ENCODE results near the gene ABLIM3. TPM values are rescaled to one million over a fixed set of nuclear protein-coding genes. Genes with fewer than 3 reads are reported as not detected.

Gene ABLIM3
- total RNA-seq, 1 donor from 2014 or later: 122 TPM

DNA sequence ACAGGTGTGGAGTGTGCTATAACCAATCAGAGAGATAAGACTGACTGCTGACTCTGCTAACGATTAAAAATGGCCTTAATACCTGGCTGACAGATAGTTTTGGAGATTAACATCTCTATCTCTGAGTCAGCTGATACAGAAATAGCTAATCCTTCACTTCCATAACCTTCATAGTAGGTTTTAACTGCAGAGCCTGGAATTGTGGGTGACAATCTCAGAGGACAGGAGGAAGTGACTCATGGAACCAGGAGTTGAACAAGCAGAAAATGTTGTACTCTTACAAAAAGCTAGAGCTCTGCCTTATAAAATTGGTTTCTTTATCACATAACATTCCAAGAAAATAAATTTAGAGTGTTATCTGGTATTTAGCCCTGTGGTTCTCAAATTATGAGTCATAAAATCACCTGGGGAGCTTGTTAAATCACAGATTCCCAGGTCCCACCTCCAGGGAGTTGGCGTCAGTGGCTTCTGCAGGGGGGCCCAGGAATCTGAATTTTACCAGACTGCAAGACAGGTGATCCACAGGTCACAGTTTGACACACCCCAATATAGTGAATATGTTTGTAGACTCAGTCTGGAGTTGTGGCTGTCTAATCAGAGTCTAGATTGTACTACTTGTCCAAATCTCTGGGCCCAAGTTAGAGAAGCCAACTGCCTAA, 86.0 kb downstream of the ABLIM3 start:
- Histone ChIP-seq H3K9me3 (replicated peaks) (no peaks in the 10 kb centered on the region), H3K27ac (replicated peaks) (peak overlapping the region; percentile 76), H3K4me1 (peaks cover 62% of the 10 kb centered on the region), H3K36me3 (peaks cover 21% of the 10 kb centered on the region), H3K4me3 (no peak overlapping the region), H3K27me3 (ENCODE audit: low read depth) (no peaks in the 10 kb centered on the region)
- TF ChIP-seq CTCF (IDR thresholded peaks at IDR 0.05; ENCODE audit: borderline replicate concordance): no peak
- DNase-seq: no peak
- intact Hi-C loops (cut with micrococcal nuclease): loop anchor here (5.0 kb wide), 1 partner anchor 85 kb away; the partner anchor contains the start of gene ABLIM3

GRCh38 chr5:149228618-149229297, 87.5 kb downstream of the ABLIM3 start:
- peak; percentile 88 for TF ChIP-seq CTCF (IDR thresholded peaks at IDR 0.05; ENCODE audit: borderline replicate concordance)
- no peak for DNase-seq
- Histone ChIP-seq H3K27ac (replicated peaks) (peak overlapping the region; percentile 76), H3K4me3 (no peak overlapping the region), H3K9me3 (replicated peaks) (no peaks in the 10 kb centered on the region), H3K27me3 (ENCODE audit: low read depth) (no peaks in the 10 kb centered on the region), H3K4me1 (peaks cover 48% of the 10 kb centered on the region), H3K36me3 (peaks cover 35% of the 10 kb centered on the region)
- intact Hi-C loops (cut with micrococcal nuclease): loop anchor here (5.0 kb wide), 1 partner anchor 86 kb away; the partner anchor contains the start of gene ABLIM3

DNA sequence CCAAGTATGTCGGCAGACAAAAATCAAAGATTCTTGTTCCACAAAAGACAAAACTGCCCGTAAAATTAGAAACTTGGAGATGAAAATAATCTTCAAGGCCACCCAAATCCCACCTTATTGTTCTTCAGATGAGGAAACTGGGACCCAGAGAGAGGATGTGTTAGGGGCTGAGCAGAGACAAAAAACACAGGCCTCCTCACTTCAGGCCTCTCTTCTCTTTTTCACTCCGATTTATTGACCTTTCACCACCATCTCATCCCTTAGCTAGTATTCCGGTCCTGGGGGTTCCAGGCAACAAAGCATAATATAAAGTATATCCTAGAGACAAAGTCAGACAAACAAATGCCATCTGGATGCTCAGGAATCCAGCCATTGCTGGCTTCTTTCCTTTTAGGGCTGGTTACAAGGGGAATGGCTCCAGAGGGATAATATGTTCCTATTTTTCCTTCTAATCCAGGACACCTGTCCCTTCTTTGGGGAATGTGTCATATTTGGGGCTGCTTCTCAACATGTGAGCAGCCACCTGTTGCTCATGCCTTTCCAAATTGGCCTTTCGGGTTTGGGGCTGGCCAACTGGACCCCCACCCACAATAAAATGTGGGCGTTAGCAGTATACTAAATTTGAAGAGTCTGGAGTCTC, 88.1 kb downstream of the ABLIM3 start:
- DNase-seq: no peak
- peaks cover 41% of the 10 kb centered on the region for H3K36me3 ChIP-seq
- H3K9me3 ChIP-seq (replicated peaks): no peaks in the 10 kb centered on the region
- no peak overlapping the region for H3K4me3 ChIP-seq
- intact Hi-C loops (cut with micrococcal nuclease): loop anchor here (5.0 kb wide), 1 partner anchor 87 kb away; the partner anchor contains the start of gene ABLIM3
- peak overlapping the region; percentile 76 for H3K27ac ChIP-seq (replicated peaks)
- no peak for TF ChIP-seq CTCF (IDR thresholded peaks at IDR 0.05; ENCODE audit: borderline replicate concordance)
- no peaks in the 10 kb centered on the region for H3K27me3 ChIP-seq (ENCODE audit: low read depth)
- H3K4me1 ChIP-seq: peaks cover 43% of the 10 kb centered on the region

GRCh38 chr5:149235841-149236240, 94.5 kb downstream of the ABLIM3 start:
- Histone ChIP-seq H3K36me3 (peaks cover 85% of the 10 kb centered on the region), H3K27ac (replicated peaks) (peak overlapping the region; percentile 42), H3K4me3 (no peak overlapping the region), H3K27me3 (ENCODE audit: low read depth) (no peaks in the 10 kb centered on the region), H3K9me3 (replicated peaks) (no peaks in the 10 kb centered on the region), H3K4me1 (peaks cover 27% of the 10 kb centered on the region)
- DNase-seq: peak; percentile 53
- no peak for TF ChIP-seq CTCF (IDR thresholded peaks at IDR 0.05; ENCODE audit: borderline replicate concordance)
- intact Hi-C loops (cut with micrococcal nuclease): no loop called here

GRCh38 chr5:149237662-149238061, 96.4 kb downstream of the ABLIM3 start:
- Histone ChIP-seq H3K9me3 (replicated peaks) (no peaks in the 10 kb centered on the region), H3K27ac (replicated peaks) (no peak overlapping the region), H3K4me3 (no peak overlapping the region), H3K4me1 (peaks cover 27% of the 10 kb centered on the region), H3K27me3 (ENCODE audit: low read depth) (no peaks in the 10 kb centered on the region), H3K36me3 (peaks cover 89% of the 10 kb centered on the region)
- peak; percentile 18 for TF ChIP-seq CTCF (IDR thresholded peaks at IDR 0.05; ENCODE audit: borderline replicate concordance)
- intact Hi-C loops (cut with micrococcal nuclease): no loop called here
- DNase-seq: no peak

Measured in left ventricle myocardium inferior (tissue), 1 donor.